Spinal cord (tissue), 10 donors: ENCODE measurements around the gene MYO7A. TPM values are rescaled to one million over a fixed set of nuclear protein-coding genes. Genes with fewer than 3 reads are reported as not detected.

Source experiments
- DNase-seq, 6 donors: peaks; one replicate each; pipeline versions ENCODE4 v3.0.0 to v3.0.0-alpha.2; 2013 to 2015; ENCODE audit warnings: low spot score in 6 of 6, low read depth in 4 of 6
- H3K27ac ChIP-seq: one replicate; pipeline ENCODE4 v1.5.1; 2013; ENCODE audit warnings: low read depth, low read length, control low read depth
- H3K27me3 ChIP-seq: one replicate; pipeline ENCODE4 v1.6.1; 2013; ENCODE audit warnings: low read length; ENCODE audit not compliant: control insufficient read depth, insufficient read depth
- H3K36me3 ChIP-seq: one replicate; pipeline ENCODE4 v1.6.1; 2013; ENCODE audit warnings: low read length; ENCODE audit not compliant: control insufficient read depth, insufficient read depth
- H3K4me1 ChIP-seq: one replicate; pipeline ENCODE4 v1.6.1; 2013; ENCODE audit warnings: low read length; ENCODE audit not compliant: control insufficient read depth, insufficient read depth
- H3K4me3 ChIP-seq: one replicate; pipeline ENCODE4 v1.5.1; 2013; ENCODE audit warnings: low read depth, low read length, control low read depth
- H3K9me3 ChIP-seq: one replicate; pipeline ENCODE4 v1.6.1; 2013; ENCODE audit warnings: low read length; ENCODE audit not compliant: control insufficient read depth, insufficient read depth
- whole genome bisulfite sequencing: methylation state at CpG from one replicate; pipeline ENCODE4 v1.1.5; 2013; ENCODE audit warnings: missing lambda C conversion rate; ENCODE audit not compliant: insufficient coverage; 5-methylcytosine and 5-hydroxymethylcytosine counted together
- polyA plus RNA-seq, 2 donors: library from polyadenylated mRNA; unstranded; fragments of 120-200 nt; gene quantifications; one replicate each; pipeline ENCODE4 v1.2.1, GENCODE V29; 2013; ENCODE audit not compliant: insufficient read length in 2 of 2
- total RNA-seq, 2 donors: library from RNA; depleted of rRNA in 1 of 2; stranded (reverse); fragments of 120-200 nt in 1 of 2; fragments of >200 nt in 1 of 2; gene quantifications; one replicate each; pipeline versions ENCODE4 v1.2.3 to v1.2.4, GENCODE V29; 2013 to 2014
- donor health status: healthy.

MYO7A gene
- total and polyA plus RNA-seq, 4 donors = 3.0 to 6.0 (median 4.2) TPM

DNA sequence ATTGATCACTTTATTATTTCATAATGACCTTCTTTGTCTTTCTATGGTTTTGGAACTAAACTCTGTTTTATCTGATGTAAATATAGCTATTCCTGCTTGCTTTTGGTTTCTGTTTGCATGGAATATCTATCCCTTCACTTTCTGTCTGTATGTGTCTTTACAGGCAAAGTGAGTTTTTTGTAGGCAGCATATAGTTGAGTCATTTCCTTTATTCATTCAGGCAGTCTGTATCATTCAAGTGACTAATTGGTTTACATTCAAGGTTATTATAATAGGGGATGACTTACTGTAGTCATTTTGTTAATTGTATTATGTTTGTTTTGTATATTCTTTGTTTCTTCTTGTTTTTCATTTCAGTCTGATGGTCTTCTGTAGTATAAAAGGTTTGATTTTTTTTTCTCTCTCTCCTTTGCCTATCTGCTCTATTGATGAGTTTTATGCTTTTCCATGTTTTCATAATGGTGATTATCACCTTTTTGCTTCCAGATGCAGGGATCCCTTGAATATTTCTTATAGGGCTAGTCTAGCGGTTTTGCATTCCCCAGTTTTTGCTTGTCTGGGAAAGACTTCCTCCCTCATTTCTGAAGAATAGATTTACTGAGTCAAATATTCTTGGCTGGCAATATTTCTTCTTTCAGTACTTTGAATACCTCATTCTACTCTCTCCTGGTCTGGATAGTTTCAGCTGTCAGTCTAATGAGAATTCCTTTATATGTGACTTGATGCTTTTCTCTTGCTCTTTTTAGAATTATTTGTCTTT is 123.0 kb downstream of the MYO7A start:
- Histone ChIP-seq H3K9me3 (peaks cover 1% of the 10 kb centered on the region), H3K4me1 (no peaks in the 10 kb centered on the region), H3K27me3 (no peaks in the 10 kb centered on the region), H3K27ac (no peak overlapping the region), H3K4me3 (no peak overlapping the region), H3K36me3 (no peaks in the 10 kb centered on the region)
- DNase-seq = no peak
- no CpG with 5 or more reads among the region's 1 CpG for WGBS

DNA sequence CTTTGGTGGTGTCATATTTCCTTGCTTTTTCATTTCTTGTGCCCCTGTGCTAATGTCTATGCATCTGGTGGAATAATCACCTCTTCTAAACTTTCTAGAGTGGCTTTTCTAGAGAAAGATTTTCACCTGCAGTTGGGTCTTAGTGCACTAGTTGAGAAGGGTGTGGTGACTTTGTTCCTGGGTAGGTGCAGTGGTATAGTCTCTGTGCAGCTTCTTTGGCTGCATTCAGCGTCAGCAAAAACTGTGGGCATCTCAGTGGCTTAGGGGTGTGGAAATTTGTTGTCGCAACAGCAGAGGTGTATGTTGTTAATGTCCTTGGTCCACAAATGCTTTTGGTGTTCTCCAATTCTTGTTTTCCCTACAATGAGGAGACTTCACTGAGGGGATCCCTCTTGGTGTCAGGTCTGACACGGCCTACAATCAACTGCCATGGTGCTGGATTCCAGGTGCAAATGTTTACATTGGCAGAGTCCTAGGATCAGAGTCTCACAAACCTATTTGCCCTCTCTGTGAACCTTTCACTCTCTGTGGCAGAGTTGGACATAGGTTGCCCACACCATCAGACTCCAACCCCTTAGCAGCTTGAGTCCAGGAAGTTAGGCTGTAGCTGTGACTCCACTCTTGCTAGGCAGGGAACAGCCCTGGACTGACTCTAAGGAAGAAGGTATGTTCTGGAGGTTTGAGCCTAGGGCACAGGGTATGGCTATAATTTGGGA is 124.7 kb downstream of the MYO7A start:
- 88% methylated on average over 3 of the region's 3 CpGs for WGBS
- Histone ChIP-seq H3K27ac (no peak overlapping the region), H3K4me1 (no peaks in the 10 kb centered on the region), H3K27me3 (no peaks in the 10 kb centered on the region), H3K4me3 (no peak overlapping the region), H3K36me3 (no peaks in the 10 kb centered on the region), H3K9me3 (peaks cover 1% of the 10 kb centered on the region)
- DNase-seq = no peak

DNA sequence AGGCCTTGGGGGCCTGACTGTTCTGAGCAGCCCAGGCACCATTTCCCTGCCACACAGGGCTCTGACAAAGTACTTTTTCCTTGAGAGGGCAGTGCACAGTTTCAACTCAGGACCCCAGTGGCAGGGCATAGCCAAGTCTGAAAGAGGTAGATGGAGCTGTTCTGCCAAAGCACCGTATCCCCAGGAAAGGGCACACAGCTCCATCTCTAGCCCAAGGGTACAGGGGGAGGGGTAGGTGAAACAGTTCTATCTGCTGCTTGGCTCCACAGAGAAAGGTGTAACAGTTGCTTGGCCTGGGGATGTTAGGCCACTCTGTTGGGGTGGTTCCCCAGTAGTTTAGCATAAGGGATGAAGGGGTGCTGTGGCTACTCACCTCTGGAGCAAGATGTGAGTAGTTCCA is 125.6 kb downstream of the MYO7A start:
- no peak for DNase-seq
- H3K4me1 ChIP-seq = no peaks in the 10 kb centered on the region
- 85% methylated on average over 1 of the region's 1 CpG for WGBS
- peaks cover 1% of the 10 kb centered on the region for H3K9me3 ChIP-seq
- no peak overlapping the region for H3K27ac ChIP-seq
- no peaks in the 10 kb centered on the region for H3K27me3 ChIP-seq
- no peak overlapping the region for H3K4me3 ChIP-seq
- no peaks in the 10 kb centered on the region for H3K36me3 ChIP-seq

- H3K9me3 ChIP-seq = peaks cover 3% of the 10 kb centered on the region
- 100% methylated on average over 2 of the region's 2 CpGs for WGBS
- H3K27ac ChIP-seq = no peak overlapping the region
- no peaks in the 10 kb centered on the region for H3K36me3 ChIP-seq
- H3K4me1 ChIP-seq = no peaks in the 10 kb centered on the region
- peak in 1 of 6 donors; percentile 37 for DNase-seq
- no peak overlapping the region for H3K4me3 ChIP-seq
- no peaks in the 10 kb centered on the region for H3K27me3 ChIP-seq
These were observed 131.6 kb downstream of the MYO7A start for GRCh38 chr11:77259641-77260040.

DNA sequence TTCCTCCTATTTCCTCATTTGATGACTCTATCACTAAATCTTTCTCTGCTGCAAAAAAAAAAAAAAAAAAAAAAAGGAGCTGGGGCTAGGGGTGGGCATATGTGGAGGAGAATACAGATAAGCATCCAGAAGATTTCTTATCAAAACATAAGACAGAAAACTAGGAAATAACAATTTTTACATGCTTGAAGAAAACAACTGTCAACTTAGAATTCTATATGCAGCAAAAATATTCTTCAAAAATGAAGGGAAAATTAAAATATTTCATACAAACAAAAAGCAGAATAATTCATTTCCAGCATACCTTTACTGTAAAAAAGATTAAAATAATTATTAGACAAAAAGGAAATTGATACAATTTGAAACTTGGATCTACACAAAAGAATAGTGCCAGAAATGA is 134.8 kb downstream of the MYO7A start:
- Histone ChIP-seq H3K9me3 (peaks cover 3% of the 10 kb centered on the region), H3K4me1 (no peaks in the 10 kb centered on the region), H3K27ac (no peak overlapping the region), H3K27me3 (no peaks in the 10 kb centered on the region), H3K4me3 (no peak overlapping the region), H3K36me3 (no peaks in the 10 kb centered on the region)
- no peak for DNase-seq

Other genes with a start within 250 kb of the MYO7A start
- not detected for gene B3GNT6, start 93.8 kb upstream of the MYO7A start, total RNA-seq
- under 1 TPM; 0.12 to 0.25 TPM for gene B3GNT6, start 93.8 kb upstream of the MYO7A start, polyA plus RNA-seq
- gene CAPN5, start 61.3 kb upstream of the MYO7A start, total RNA-seq = 10 to 100 TPM; 10.7 to 13.8 TPM
- gene CAPN5, start 61.3 kb upstream of the MYO7A start, polyA plus RNA-seq = 10 to 100 TPM; 42.6 to 43.1 TPM
- under 1 TPM in 1 of 2 donors, not detected in 1; 0.33 TPM for gene OMP, start 25.4 kb upstream of the MYO7A start, total RNA-seq
- gene OMP, start 25.4 kb upstream of the MYO7A start, polyA plus RNA-seq = under 1 TPM in 1 of 2 donors, not detected in 1; 0.56 TPM
- not detected for gene GDPD4, start 173.4 kb downstream of the MYO7A start, total RNA-seq
- gene GDPD4, start 173.4 kb downstream of the MYO7A start, polyA plus RNA-seq = under 1 TPM in 1 of 2 donors, not detected in 1; 0.44 TPM